Left lung (tissue), 10 donors: Measurements from ENCODE around the gene TADA2A. TPM values are rescaled to one million over a fixed set of nuclear protein-coding genes. Genes with fewer than 3 reads are reported as not detected.

Experiments
- ATAC-seq: fragments of 200-7000 bp; cut with Tn5 transposase; one replicate; pipeline ENCODE4 v1.9.1; 2020; ENCODE audit warnings: moderate library complexity
- DNase-seq, 4 donors: peaks; one replicate each; pipeline ENCODE4 v3.0.0-alpha.2; 2013 to 2020
- H3K27ac ChIP-seq, 2 donors: fragments of 200-600 bp; sonication (generic) in 1 of 2; one replicate each; pipeline versions ENCODE4 v1.5.0 to v1.8.0; 2020 to 2021
- H3K27me3 ChIP-seq, 2 donors: fragments of 200-600 bp; sonication (generic) in 1 of 2; one replicate each; pipeline versions ENCODE4 v1.5.0 to v1.8.0; 2020 to 2021
- H3K36me3 ChIP-seq, 2 donors: fragments of 200-600 bp; sonication (generic) in 1 of 2; one replicate each; pipeline versions ENCODE4 v1.5.0 to v1.8.0; 2020 to 2021
- H3K4me1 ChIP-seq, 2 donors: fragments of 200-600 bp; one replicate each; pipeline ENCODE4 v1.8.0; 2021
- H3K4me3 ChIP-seq, 2 donors: fragments of 200-600 bp; sonication (generic) in 1 of 2; one replicate each; pipeline versions ENCODE4 v1.5.0 to v1.8.0; 2020 to 2021; ENCODE audit warnings: mild to moderate bottlenecking in 1 of 2
- H3K9me3 ChIP-seq, 2 donors: fragments of 200-600 bp; sonication (generic) in 1 of 2; one replicate each; pipeline versions ENCODE4 v1.5.0 to v1.8.0; 2020 to 2021
- CTCF ChIP-seq, 2 donors: fragments of 200-600 bp; sonication (generic) in 1 of 2; IDR thresholded peaks; one replicate each; pipeline versions ENCODE4 v1.5.0 to v1.8.0; 2021; ENCODE audit warnings: antibody characterized with exemption in 2 of 2
- intact Hi-C, 2 donors: fragments of 100-400 bp; cut with DNase I; formaldehyde crosslinking; loops; one replicate each; pipeline versions ENCODE4 v1.11.2 to v1.14.2; 2022
- polyA plus RNA-seq, 6 donors: library from polyadenylated mRNA; unstranded; fragments of 120-200 nt; gene quantifications; one replicate each; pipeline ENCODE4 v1.2.1, GENCODE V29; 2013; ENCODE audit not compliant: insufficient read length in 6 of 6
- total RNA-seq, 2 donors: library from RNA; stranded (reverse); fragmentation: NEBNext Ultra II Directional; extraction: Animal tissue kit (Norgen Biotek cat#: 25700); gene quantifications; one replicate each; pipeline ENCODE4 v1.2.1, GENCODE V29; 2021
- donor health status: DM: no; HTN: yes; CAD: no.
- donor health status: DM: no; HTN: no; CAD: no.

The TADA2A gene
- total and polyA plus RNA-seq, 8 donors: 16.3 to 34.7 (median 28.4) TPM

- TF ChIP-seq CTCF (IDR thresholded peaks at IDR 0.05): peak; percentile 78 to 94
- DNase-seq: peak in 2 of 4 donors; percentile 59 to 84
- H3K4me3 ChIP-seq: no peak overlapping the region
- H3K36me3 ChIP-seq: no peaks in the 10 kb centered on the region
- H3K9me3 ChIP-seq: no peaks in the 10 kb centered on the region
- intact Hi-C loops: no loop called here
- H3K27ac ChIP-seq: no peak overlapping the region
- peak; percentile 100 for ATAC-seq
- no peaks in the 10 kb centered on the region for H3K4me1 ChIP-seq
- H3K27me3 ChIP-seq: no peaks in the 10 kb centered on the region
Measured at GRCh38 chr17:37373530-37374159, 33.0 kb upstream of the TADA2A start.

GRCh38 chr17:37375706-37376105 is 31.0 kb upstream of the TADA2A start, which contains the start of gene C17orf78:
TSS of gene C17orf78 (plus strand) at chr17:37375985. CDS start at chr17:37376093, 108 bp downstream.
- Histone ChIP-seq H3K27ac (no peak within 1 kb of the TSS), H3K9me3 (no peaks in the 10 kb centered on the region), H3K4me1 (no peaks in the 10 kb centered on the region), H3K4me3 (no peak within 1 kb of the TSS), H3K36me3 (no peaks in the 10 kb centered on the region), H3K27me3 (no peaks in the 10 kb centered on the region)
- no peak for TF ChIP-seq CTCF (IDR thresholded peaks at IDR 0.05)
- no peak for DNase-seq
- intact Hi-C loops: no loop called here
- ATAC-seq: no peak

- no peak for DNase-seq
- Histone ChIP-seq H3K4me1 (no peaks in the 10 kb centered on the region), H3K27me3 (no peaks in the 10 kb centered on the region), H3K4me3 (no peak overlapping the region), H3K36me3 (no peaks in the 10 kb centered on the region), H3K9me3 (no peaks in the 10 kb centered on the region), H3K27ac (no peak overlapping the region)
- no peak for TF ChIP-seq CTCF (IDR thresholded peaks at IDR 0.05)
- intact Hi-C loops: no loop called here
- ATAC-seq: no peak
Measured at GRCh38 chr17:37382056-37382455, 24.6 kb upstream of the TADA2A start.

GRCh38 chr17:37384560-37385149 is 22.0 kb upstream of the TADA2A start:
- ATAC-seq (no peak), DNase-seq (no peak)
- H3K27ac ChIP-seq: no peak overlapping the region
- intact Hi-C loops: no loop called here
- TF ChIP-seq CTCF (IDR thresholded peaks at IDR 0.05): no peak
- H3K36me3 ChIP-seq: no peaks in the 10 kb centered on the region
- H3K4me1 ChIP-seq: no peaks in the 10 kb centered on the region
- H3K4me3 ChIP-seq: no peak overlapping the region
- no peaks in the 10 kb centered on the region for H3K27me3 ChIP-seq
- H3K9me3 ChIP-seq: no peaks in the 10 kb centered on the region

- no peak for TF ChIP-seq CTCF (IDR thresholded peaks at IDR 0.05)
- H3K4me3 ChIP-seq: no peak overlapping the region
- DNase-seq: no peak
- no peak for ATAC-seq
- intact Hi-C loops: no loop called here
- H3K9me3 ChIP-seq: no peaks in the 10 kb centered on the region
- no peak overlapping the region for H3K27ac ChIP-seq
- H3K27me3 ChIP-seq: no peaks in the 10 kb centered on the region
- H3K36me3 ChIP-seq: no peaks in the 10 kb centered on the region
- H3K4me1 ChIP-seq: no peaks in the 10 kb centered on the region
Measured at GRCh38 chr17:37385474-37385990, 21.2 kb upstream of the TADA2A start.
